ENCODE measurements around the gene VWA2. TPM values are rescaled to one million over a fixed set of nuclear protein-coding genes. Genes with fewer than 3 reads are reported as not detected.

The VWA2 gene
- total RNA-seq, 1 donor from 2014 or later = 15.0 TPM

DNA sequence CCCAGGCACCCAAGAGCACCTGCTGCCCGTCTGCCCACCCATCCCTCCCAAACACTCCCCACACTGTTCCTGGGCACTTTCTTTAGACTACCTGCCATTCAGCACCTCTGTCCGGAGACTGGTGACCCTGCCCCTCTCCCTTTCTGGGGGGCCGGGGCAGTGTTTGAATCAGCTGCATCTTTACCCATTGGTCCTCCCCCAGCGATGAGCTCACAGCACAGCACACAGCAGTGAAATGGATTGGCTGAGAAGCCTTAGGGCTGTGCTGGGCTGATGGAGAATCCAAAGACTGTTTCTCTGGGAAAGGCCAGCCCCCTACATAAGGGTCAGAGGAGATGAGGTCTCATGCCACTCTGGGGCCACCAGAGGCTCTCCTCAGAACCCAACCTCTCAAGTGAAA, 40.2 kb downstream of the VWA2 start:
- H3K36me3 Mint-ChIP-seq = no peaks in the 10 kb centered on the region
- H3K27ac Mint-ChIP-seq = no peak overlapping the region
- no peaks in the 10 kb centered on the region for H3K9me3 Mint-ChIP-seq
- H3K4me1 Mint-ChIP-seq = peaks cover 9% of the 10 kb centered on the region
- no peak overlapping the region for H3K4me3 Mint-ChIP-seq
- TF ChIP-seq, protein P1, sequence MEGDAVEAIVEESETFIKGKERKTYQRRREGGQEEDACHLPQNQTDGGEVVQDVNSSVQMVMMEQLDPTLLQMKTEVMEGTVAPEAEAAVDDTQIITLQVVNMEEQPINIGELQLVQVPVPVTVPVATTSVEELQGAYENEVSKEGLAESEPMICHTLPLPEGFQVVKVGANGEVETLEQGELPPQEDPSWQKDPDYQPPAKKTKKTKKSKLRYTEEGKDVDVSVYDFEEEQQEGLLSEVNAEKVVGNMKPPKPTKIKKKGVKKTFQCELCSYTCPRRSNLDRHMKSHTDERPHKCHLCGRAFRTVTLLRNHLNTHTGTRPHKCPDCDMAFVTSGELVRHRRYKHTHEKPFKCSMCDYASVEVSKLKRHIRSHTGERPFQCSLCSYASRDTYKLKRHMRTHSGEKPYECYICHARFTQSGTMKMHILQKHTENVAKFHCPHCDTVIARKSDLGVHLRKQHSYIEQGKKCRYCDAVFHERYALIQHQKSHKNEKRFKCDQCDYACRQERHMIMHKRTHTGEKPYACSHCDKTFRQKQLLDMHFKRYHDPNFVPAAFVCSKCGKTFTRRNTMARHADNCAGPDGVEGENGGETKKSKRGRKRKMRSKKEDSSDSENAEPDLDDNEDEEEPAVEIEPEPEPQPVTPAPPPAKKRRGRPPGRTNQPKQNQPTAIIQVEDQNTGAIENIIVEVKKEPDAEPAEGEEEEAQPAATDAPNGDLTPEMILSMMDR (IDR thresholded peaks at IDR 0.05; ENCODE audit: unreplicated experiment) = no peak
- no peaks in the 10 kb centered on the region for H3K27me3 Mint-ChIP-seq (ENCODE audit: low read depth)
- DNase-seq (ENCODE audit: low spot score in 2 of 2, unreplicated experiment in 2 of 2) = no peak

DNA sequence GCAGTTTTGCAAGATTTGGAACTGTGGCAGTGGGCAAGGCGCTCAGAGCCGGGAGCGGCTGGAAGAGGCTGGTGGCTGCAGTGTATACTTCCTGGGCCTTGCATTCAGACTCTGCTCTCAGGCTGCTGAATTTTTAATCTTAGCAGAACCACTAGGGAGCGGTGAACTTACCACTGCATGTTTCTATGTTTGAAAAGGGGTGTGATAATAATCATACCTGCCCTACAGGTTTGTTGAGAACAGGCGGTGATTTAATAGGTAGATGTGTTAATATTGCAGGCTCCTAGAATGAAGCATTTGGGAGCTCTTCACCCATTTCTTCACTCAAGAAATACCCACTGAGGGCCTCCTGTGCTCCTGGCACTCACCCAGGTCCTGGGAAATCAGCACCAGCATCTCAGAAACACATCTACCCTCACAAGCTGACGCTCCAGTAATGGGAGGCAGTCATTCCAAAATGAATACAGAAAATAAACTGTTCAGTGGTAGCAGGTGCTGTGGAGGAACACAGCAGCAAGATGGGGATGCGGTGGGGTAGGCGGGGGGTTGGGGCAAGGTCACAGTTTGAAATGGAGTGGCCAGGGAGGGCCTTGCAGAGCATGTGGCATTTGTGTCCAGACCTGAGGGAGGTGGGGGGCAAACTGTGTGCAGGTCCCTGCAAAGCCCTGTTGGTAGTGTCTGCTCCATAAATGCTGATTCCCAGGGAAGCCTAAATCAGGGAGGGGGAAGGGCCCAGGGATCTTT, 41.0 kb downstream of the VWA2 start:
- no peak overlapping the region for H3K4me3 Mint-ChIP-seq

DNA sequence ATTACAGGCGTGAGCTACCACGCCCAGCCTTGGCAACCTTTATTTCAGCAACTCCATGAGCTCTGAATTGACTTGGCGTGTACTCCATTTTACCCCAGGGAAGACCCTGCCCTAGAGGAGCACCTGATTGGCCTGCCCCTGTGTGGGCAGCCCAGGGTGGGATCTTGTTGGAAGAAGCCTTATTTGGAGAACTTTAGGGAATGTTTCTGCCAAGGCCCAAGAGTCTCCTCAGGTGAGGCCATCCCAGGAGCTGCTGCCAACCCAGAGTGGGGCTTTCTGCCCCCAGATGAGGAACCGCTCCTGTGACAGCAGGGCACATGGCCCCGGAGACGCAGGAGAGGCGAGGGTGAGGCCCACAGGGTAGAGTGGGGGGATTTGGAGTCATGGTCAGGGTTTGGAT, 42.0 kb downstream of the VWA2 start:
- Mint-ChIP-seq H3K36me3 (no peaks in the 10 kb centered on the region), H3K9me3 (no peaks in the 10 kb centered on the region), H3K4me3 (no peak overlapping the region), H3K27me3 (ENCODE audit: low read depth) (no peaks in the 10 kb centered on the region), H3K27ac (no peak overlapping the region), H3K4me1 (peaks cover 9% of the 10 kb centered on the region)
- TF ChIP-seq, protein P1 (IDR thresholded peaks at IDR 0.05; ENCODE audit: unreplicated experiment) = no peak
- no peak for DNase-seq (ENCODE audit: low spot score in 2 of 2, unreplicated experiment in 2 of 2)

More for the DNA sequence above, 41.0 kb downstream of the VWA2 start:
- no peak for DNase-seq (ENCODE audit: low spot score in 2 of 2, unreplicated experiment in 2 of 2)
- TF ChIP-seq, protein P1 (IDR thresholded peaks at IDR 0.05; ENCODE audit: unreplicated experiment) = no peak
- H3K27me3 Mint-ChIP-seq (ENCODE audit: low read depth) = no peaks in the 10 kb centered on the region
- H3K27ac Mint-ChIP-seq = no peak overlapping the region
- H3K9me3 Mint-ChIP-seq = no peaks in the 10 kb centered on the region
- H3K4me1 Mint-ChIP-seq = peaks cover 9% of the 10 kb centered on the region
- H3K36me3 Mint-ChIP-seq = no peaks in the 10 kb centered on the region

DNA sequence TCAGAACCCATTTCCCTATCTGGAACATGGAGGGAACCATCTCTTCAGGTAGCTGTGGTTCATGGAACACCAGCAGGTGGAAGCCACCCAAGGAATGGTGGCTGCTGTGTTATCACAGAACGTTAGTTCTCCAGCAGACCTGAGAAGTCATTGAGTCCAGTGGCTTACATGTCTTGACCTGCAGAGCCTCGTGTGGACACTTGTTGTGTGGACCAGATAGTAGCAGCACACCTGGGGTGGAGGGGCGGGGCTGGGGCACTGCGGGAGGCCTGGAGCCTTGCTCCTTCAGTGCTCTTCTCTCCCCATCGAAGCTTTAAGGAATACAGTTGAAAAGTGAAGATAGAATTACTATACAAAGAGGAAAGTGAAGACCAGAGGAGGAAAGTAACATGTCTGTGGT, 42.4 kb downstream of the VWA2 start:
- Mint-ChIP-seq H3K27me3 (ENCODE audit: low read depth) (no peaks in the 10 kb centered on the region), H3K9me3 (no peaks in the 10 kb centered on the region), H3K36me3 (no peaks in the 10 kb centered on the region), H3K4me1 (peaks cover 9% of the 10 kb centered on the region), H3K4me3 (no peak overlapping the region), H3K27ac (no peak overlapping the region)
- TF ChIP-seq, protein P1 (IDR thresholded peaks at IDR 0.05; ENCODE audit: unreplicated experiment) = no peak
- no peak for DNase-seq (ENCODE audit: low spot score in 2 of 2, unreplicated experiment in 2 of 2)

DNA sequence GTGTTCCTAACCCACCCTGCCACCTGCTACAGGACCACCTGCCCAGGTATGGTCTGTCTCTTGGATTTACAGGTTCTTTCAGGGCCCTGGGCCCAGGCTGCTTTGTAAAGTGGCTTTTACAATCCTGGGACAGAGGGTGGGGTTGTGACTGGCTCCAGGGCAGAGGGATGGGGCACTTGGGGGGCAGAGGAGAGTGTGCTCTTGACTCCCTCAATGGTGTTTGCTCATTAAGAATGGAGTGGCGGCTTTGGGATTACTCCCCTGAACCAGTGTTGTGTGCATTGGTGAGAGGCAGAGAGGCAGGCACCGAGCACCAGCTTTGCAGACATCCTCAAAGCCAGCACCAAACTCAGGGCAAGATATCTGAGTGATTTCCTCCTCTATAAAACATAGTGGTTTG, 43.5 kb downstream of the VWA2 start:
- Mint-ChIP-seq H3K9me3 (no peaks in the 10 kb centered on the region), H3K4me3 (no peak overlapping the region), H3K27me3 (ENCODE audit: low read depth) (no peaks in the 10 kb centered on the region), H3K4me1 (peaks cover 9% of the 10 kb centered on the region), H3K27ac (no peak overlapping the region), H3K36me3 (no peaks in the 10 kb centered on the region)
- TF ChIP-seq, protein P1 (IDR thresholded peaks at IDR 0.05; ENCODE audit: unreplicated experiment) = no peak
- DNase-seq (ENCODE audit: low spot score in 2 of 2, unreplicated experiment in 2 of 2) = no peak
